Lower leg skin (tissue), 4 donors: Measurements from ENCODE around the gene FAS. TPM values are rescaled to one million over a fixed set of nuclear protein-coding genes. Genes with fewer than 3 reads are reported as not detected.

Source experiments
- DNase-seq, 2 donors: peaks; one replicate each; pipeline ENCODE4 v3.0.0-alpha.2; 2019; ENCODE audit warnings: low spot score in 2 of 2
- H3K4me3 ChIP-seq: fragments of 200-600 bp; sonication (generic); 2 replicates; pipeline ENCODE4 v1.5.1; 2017; ENCODE audit warnings: mild to moderate bottlenecking, low read depth; ENCODE audit not compliant: poor library complexity, severe bottlenecking
- CTCF ChIP-seq, 3 donors: fragments of 450-650 bp; IDR thresholded peaks; one replicate each; pipeline ENCODE4 v1.5.1; 2016; ENCODE audit warnings: antibody characterized with exemption in 3 of 3, mild to moderate bottlenecking in 3 of 3, moderate library complexity in 2 of 3
- POLR2A ChIP-seq, 2 donors: fragments of 450-650 bp; IDR thresholded peaks; one replicate each; pipeline ENCODE4 v1.6.1; 2016 to 2017; ENCODE audit warnings: antibody characterized with exemption in 2 of 2, mild to moderate bottlenecking in 1 of 2, moderate library complexity in 1 of 2
- WGBS, 2 donors: methylation state at CpG; one replicate each; pipeline ENCODE4 v1.1.5; 2018; 5-methylcytosine and 5-hydroxymethylcytosine counted together
- intact Hi-C: fragments of 100-400 bp; cut with DNase I; formaldehyde crosslinking; loops from one replicate; pipeline ENCODE4 v1.15.0; 2023; ENCODE audit warnings: low total_unique reads
- total RNA-seq, 4 donors: library from RNA; depleted of rRNA; stranded (reverse); fragments of >200 nt; gene quantifications; one replicate each; pipeline ENCODE4 v1.1.0, GENCODE V29; 2016

FAS gene
- total RNA-seq, 4 donors from 2014 or later = 11.4 to 19.7 (median 16.3) TPM

- H3K4me3 ChIP-seq = no peak overlapping the region
- DNase-seq = no peak
- intact Hi-C loops = no loop called here
- WGBS, 2 donors = 82 to 88% methylated on average over 6 of the region's 6 CpGs
- no peak for TF ChIP-seq POLR2A (IDR thresholded peaks at IDR 0.05)
- TF ChIP-seq CTCF (IDR thresholded peaks at IDR 0.05) = no peak
Measured at GRCh38 chr10:88946965-88947590, 43.5 kb upstream of the FAS start.

DNA sequence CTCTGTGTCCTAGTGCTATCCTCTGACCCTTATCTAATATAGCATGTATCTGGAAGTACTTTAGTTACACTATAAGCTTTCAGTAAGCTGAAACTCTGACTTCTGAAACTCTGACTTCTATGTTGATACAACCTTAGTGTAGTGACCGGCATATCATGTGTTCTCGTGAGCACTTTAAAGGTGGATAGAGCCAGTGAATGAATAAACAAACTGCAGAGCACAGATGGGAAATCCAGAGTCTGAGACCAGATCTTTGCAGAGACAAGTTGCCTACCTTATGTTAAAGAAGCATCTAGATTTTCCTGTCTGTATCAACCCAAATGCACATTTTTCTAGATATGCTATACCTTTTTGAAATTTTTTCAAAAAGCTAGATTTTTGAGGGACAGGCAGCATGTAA, 41.5 kb upstream of the FAS start:
- TF ChIP-seq CTCF (IDR thresholded peaks at IDR 0.05) = no peak
- no peak for TF ChIP-seq POLR2A (IDR thresholded peaks at IDR 0.05)
- no peak overlapping the region for H3K4me3 ChIP-seq
- intact Hi-C loops = no loop called here
- WGBS, 2 donors = 84 to 95% methylated on average over 2 of the region's 2 CpGs
- no peak for DNase-seq

DNA sequence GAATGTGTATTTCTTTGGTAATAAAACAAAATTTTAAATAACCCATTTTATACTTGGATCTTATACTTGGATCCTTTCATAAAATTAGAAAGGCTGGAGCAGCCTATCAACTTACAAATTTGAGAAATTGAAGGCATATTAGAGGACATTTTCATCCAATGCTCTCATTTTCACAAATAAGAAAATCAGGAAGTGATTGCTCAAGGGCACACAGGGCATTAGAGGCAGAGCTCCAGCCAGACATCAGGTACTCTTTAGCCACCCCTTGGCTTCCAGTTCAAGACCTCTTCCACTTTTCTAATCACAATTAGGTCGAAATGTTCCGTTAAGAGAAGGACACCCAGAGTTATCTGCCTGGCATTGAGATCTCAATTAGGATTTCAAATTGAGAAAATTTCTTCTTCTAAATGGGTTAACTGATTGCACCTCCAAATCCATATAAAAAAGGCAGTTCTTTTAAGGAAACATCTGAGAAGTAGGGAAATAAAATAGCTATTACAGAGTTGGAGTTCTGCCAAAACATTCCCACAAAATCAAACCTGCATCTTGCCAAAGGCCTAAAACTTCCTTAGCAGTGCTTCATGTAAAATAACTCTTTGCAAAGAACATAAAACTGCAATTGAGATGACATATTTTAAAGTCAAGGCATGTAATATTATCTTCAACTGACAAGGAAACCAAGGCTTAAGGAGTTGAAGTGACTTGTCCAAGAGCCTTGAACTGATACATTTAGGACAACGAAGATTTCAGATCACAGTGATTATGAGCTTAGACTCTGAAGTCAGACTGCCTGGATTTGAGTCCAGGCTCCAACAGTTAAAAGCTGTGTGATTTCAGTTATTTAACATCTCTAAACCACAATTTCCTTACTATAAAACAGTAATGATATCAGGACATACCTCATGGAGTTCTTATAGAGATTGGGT, 40.4 kb upstream of the FAS start:
- intact Hi-C loops = no loop called here
- TF ChIP-seq POLR2A (IDR thresholded peaks at IDR 0.05) (no peak), CTCF (IDR thresholded peaks at IDR 0.05) (no peak)
- DNase-seq = no peak
- 67% methylated on average over 3 of the region's 3 CpGs for WGBS, 2 donors
- no peak overlapping the region for H3K4me3 ChIP-seq

DNA sequence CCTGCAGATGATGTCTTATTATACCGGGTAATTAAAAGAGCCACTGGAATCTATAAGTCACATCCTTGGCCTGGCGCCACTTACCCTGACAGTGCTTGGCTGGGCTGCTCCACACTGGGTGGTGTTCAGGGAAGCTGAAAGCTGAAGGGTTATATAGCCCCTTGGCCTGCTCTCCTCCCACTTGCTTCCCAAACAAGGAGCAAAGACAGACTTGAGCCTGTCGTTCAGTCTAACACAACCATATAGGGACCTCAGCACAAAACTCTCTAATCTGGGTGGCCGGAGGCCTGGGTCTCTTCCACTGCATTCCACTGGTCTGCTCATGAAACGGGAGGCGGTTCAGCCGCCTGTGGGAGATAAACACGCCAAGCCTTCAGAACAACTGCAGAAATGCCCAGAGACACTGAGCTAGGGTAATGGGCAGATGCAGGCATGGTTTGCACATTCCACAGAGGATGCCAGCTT, 37.9 kb upstream of the FAS start, which contains the start of gene ACTA2:
TSS of gene ACTA2 (minus strand) at position 127 of the 465 bp plus-strand sequence. CDS start 3,843 bp downstream, outside the sequence.
- intact Hi-C loops = no loop called here
- 54 to 60% methylated on average over 8 of the region's 8 CpGs for WGBS, 2 donors
- H3K4me3 ChIP-seq = no peak within 1 kb of the TSS
- no peak for DNase-seq
- TF ChIP-seq CTCF (IDR thresholded peaks at IDR 0.05) (no peak), POLR2A (IDR thresholded peaks at IDR 0.05) (no peak)

- intact Hi-C loops = no loop called here
- TF ChIP-seq CTCF (IDR thresholded peaks at IDR 0.05) (no peak), POLR2A (IDR thresholded peaks at IDR 0.05) (no peak)
- WGBS, 2 donors = 93% methylated on average over 5 of the region's 5 CpGs
- H3K4me3 ChIP-seq = no peak overlapping the region
- no peak for DNase-seq
Measured at GRCh38 chr10:88953662-88954061, 36.9 kb upstream of the FAS start.
